ENCODE results near the gene PRKD2. TPM values are rescaled to one million over a fixed set of nuclear protein-coding genes. Genes with fewer than 3 reads are reported as not detected.

Gene PRKD2
- total RNA-seq, 2 donors from 2014 or later = 76.8 to 129 TPM

- H3K36me3 Mint-ChIP-seq = peaks cover 0 to 12% of the 10 kb centered on the region in 2 donors
These were observed 18.3 kb downstream of the PRKD2 start for GRCh38 chr19:46698395-46699321.

GRCh38 chr19:46697204-46697960, 19.5 kb downstream of the PRKD2 start:
- Mint-ChIP-seq H3K9me3 (no peaks in the 10 kb centered on the region), H3K27ac (peak overlapping the region in 1 of 2 donors; percentile 50), H3K36me3 (peaks cover 6 to 18% of the 10 kb centered on the region in 2 donors)
- ATAC-seq = peak in 1 of 2 donors; percentile 63
- DNase-seq (ENCODE audit: low spot score in 2 of 2) = peak in 1 of 2 donors; percentile 17

More at GRCh38 chr19:46698395-46699321, 18.3 kb downstream of the PRKD2 start:
- H3K27ac Mint-ChIP-seq = peak overlapping the region in 1 of 2 donors; percentile 62
- DNase-seq (ENCODE audit: low spot score in 2 of 2) (no peak), ATAC-seq (no peak)
- H3K9me3 Mint-ChIP-seq = no peaks in the 10 kb centered on the region

GRCh38 chr19:46696866-46697203, 20.1 kb downstream of the PRKD2 start:
- ATAC-seq = no peak
- DNase-seq (ENCODE audit: low spot score in 2 of 2) = no peak
- H3K36me3 Mint-ChIP-seq = peaks cover 7 to 24% of the 10 kb centered on the region in 2 donors
- H3K9me3 Mint-ChIP-seq = no peaks in the 10 kb centered on the region
- H3K27ac Mint-ChIP-seq = peak overlapping the region in 1 of 2 donors; percentile 50

GRCh38 chr19:46696052-46696451, 20.9 kb downstream of the PRKD2 start:
- peaks cover 13 to 32% of the 10 kb centered on the region in 2 donors for H3K36me3 Mint-ChIP-seq
- ATAC-seq (no peak), DNase-seq (ENCODE audit: low spot score in 2 of 2) (no peak)
- H3K9me3 Mint-ChIP-seq = no peaks in the 10 kb centered on the region
- H3K27ac Mint-ChIP-seq = peak overlapping the region; percentile 23 to 63

- Mint-ChIP-seq H3K9me3 (no peaks in the 10 kb centered on the region), H3K36me3 (peaks cover 14 to 44% of the 10 kb centered on the region in 2 donors), H3K27ac (no peak overlapping the region)
- ATAC-seq = no peak
- no peak for DNase-seq (ENCODE audit: low spot score in 2 of 2)
These were observed 23.2 kb downstream of the PRKD2 start for GRCh38 chr19:46693760-46694159.

- Mint-ChIP-seq H3K27ac (peak overlapping the region; percentile 41 to 57), H3K9me3 (no peaks in the 10 kb centered on the region), H3K36me3 (peaks cover 14 to 44% of the 10 kb centered on the region in 2 donors)
- ATAC-seq = no peak
- no peak for DNase-seq (ENCODE audit: low spot score in 2 of 2)
These were observed 23.8 kb downstream of the PRKD2 start for GRCh38 chr19:46692918-46693722.

- Mint-ChIP-seq H3K9me3 (no peaks in the 10 kb centered on the region), H3K36me3 (peaks cover 14 to 44% of the 10 kb centered on the region in 2 donors), H3K27ac (peak overlapping the region in 1 of 2 donors; percentile 57)
- no peak for ATAC-seq
- DNase-seq (ENCODE audit: low spot score in 2 of 2) = no peak
These were observed 25.0 kb downstream of the PRKD2 start for GRCh38 chr19:46691948-46692347.

GRCh38 chr19:46691104-46691503, 25.8 kb downstream of the PRKD2 start:
- H3K36me3 Mint-ChIP-seq = peaks cover 14 to 40% of the 10 kb centered on the region in 2 donors
- H3K9me3 Mint-ChIP-seq = no peaks in the 10 kb centered on the region
- DNase-seq (ENCODE audit: low spot score in 2 of 2) (no peak), ATAC-seq (no peak)
- peak overlapping the region in 1 of 2 donors; percentile 57 for H3K27ac Mint-ChIP-seq

- Mint-ChIP-seq H3K36me3 (peaks cover 19 to 31% of the 10 kb centered on the region in 2 donors), H3K9me3 (no peaks in the 10 kb centered on the region), H3K27ac (no peak overlapping the region)
- ATAC-seq = no peak
- DNase-seq (ENCODE audit: low spot score in 2 of 2) = no peak
These were observed 27.6 kb downstream of the PRKD2 start for GRCh38 chr19:46689358-46689757.

- no peak for ATAC-seq
- Mint-ChIP-seq H3K27ac (no peak overlapping the region), H3K36me3 (peaks cover 15 to 27% of the 10 kb centered on the region in 2 donors), H3K9me3 (no peaks in the 10 kb centered on the region)
- no peak for DNase-seq (ENCODE audit: low spot score in 2 of 2)
These were observed 29.3 kb downstream of the PRKD2 start for GRCh38 chr19:46687438-46688145.

GRCh38 chr19:46685189-46685588, 31.7 kb downstream of the PRKD2 start:
- DNase-seq (ENCODE audit: low spot score in 2 of 2) (no peak), ATAC-seq (no peak)
- Mint-ChIP-seq H3K36me3 (peaks cover 4 to 5% of the 10 kb centered on the region in 2 donors), H3K9me3 (no peaks in the 10 kb centered on the region), H3K27ac (peak overlapping the region; percentile 49 to 89)

GRCh38 chr19:46678110-46678732, 38.7 kb downstream of the PRKD2 start:
- DNase-seq (ENCODE audit: low spot score in 2 of 2) = peak in 1 of 2 donors; percentile 70
- peak; percentile 59 to 90 for ATAC-seq
- H3K36me3 Mint-ChIP-seq = peaks cover 6 to 18% of the 10 kb centered on the region in 2 donors
- peak overlapping the region; percentile 74 to 75 for H3K27ac Mint-ChIP-seq
- no peaks in the 10 kb centered on the region for H3K9me3 Mint-ChIP-seq

GRCh38 chr19:46674416-46675178, 42.3 kb downstream of the PRKD2 start:
- H3K27ac Mint-ChIP-seq = no peak overlapping the region
- no peaks in the 10 kb centered on the region for H3K9me3 Mint-ChIP-seq
- H3K36me3 Mint-ChIP-seq = peaks cover 6 to 22% of the 10 kb centered on the region in 2 donors
- DNase-seq (ENCODE audit: low spot score in 2 of 2) = no peak
- ATAC-seq = no peak

GRCh38 chr19:46670813-46671212, 46.1 kb downstream of the PRKD2 start:
- H3K9me3 Mint-ChIP-seq = no peaks in the 10 kb centered on the region
- ATAC-seq (no peak), DNase-seq (ENCODE audit: low spot score in 2 of 2) (no peak)
- peaks cover 0 to 10% of the 10 kb centered on the region in 2 donors for H3K36me3 Mint-ChIP-seq
- no peak overlapping the region for H3K27ac Mint-ChIP-seq

GRCh38 chr19:46668662-46669061, 48.3 kb downstream of the PRKD2 start:
- Mint-ChIP-seq H3K9me3 (no peaks in the 10 kb centered on the region), H3K36me3 (peaks cover 0 to 10% of the 10 kb centered on the region in 2 donors), H3K27ac (no peak overlapping the region)
- ATAC-seq (no peak), DNase-seq (ENCODE audit: low spot score in 2 of 2) (no peak)
